Measurements from ENCODE around the gene LTB4R2.

- TF ChIP-seq CTCF (IDR thresholded peaks at IDR 0.05) (no peak), POLR2A (IDR thresholded peaks at IDR 0.05) (no peak)
Measured at GRCh38 chr14:24280797-24281460, 29.0 kb upstream of the LTB4R2 start.

Data from lower leg skin (tissue), 3 donors.